UCSD-AML1 (cell line): ENCODE results near the gene HTR3C.
"Not testable (repeated sequence)": the region's sequence is repeated elsewhere in the genome, so short reads cannot be mapped to it uniquely, and the experiment has no call there.

Experiments used
- DNase-seq: peaks from one replicate; lab custom pipeline; 2025; ENCODE audit not compliant: unreplicated experiment; lab: John Stamatoyannopoulos, UW

The HTR3C gene

GRCh38 chr3:184052767-184053166 lies at the start of gene HTR3C:
Gene HTR3C (plus strand): TSS chr3:184053047. CDS start chr3:184053081, 34 bp downstream.
- no peak for DNase-seq

GRCh38 chr3:184003187-184003967 lies 49.5 kb upstream of the HTR3C start:
- no peak for DNase-seq

DNA sequence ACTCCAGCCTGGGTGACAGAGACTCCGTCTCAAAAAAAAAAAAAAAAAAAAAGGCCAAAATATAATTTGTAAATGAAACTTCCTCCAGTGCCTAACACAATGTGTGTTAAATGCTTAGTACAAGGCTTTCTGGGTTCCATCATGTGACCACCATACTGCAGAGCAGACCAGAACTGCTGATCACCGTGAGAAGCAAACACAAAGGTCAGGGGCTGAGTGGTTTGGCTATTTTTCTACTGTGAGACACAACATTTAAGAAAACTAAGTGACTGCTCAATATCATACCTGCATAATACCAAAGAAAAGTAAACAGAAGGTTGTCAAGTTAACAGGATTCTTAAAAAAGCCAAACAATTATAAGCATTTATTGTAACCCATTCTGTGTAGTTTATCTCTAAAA lies 48.4 kb upstream of the HTR3C start:
- no peak for DNase-seq

GRCh38 chr3:184005941-184006507 lies 46.8 kb upstream of the HTR3C start:
- peak; percentile 63 for DNase-seq

DNA sequence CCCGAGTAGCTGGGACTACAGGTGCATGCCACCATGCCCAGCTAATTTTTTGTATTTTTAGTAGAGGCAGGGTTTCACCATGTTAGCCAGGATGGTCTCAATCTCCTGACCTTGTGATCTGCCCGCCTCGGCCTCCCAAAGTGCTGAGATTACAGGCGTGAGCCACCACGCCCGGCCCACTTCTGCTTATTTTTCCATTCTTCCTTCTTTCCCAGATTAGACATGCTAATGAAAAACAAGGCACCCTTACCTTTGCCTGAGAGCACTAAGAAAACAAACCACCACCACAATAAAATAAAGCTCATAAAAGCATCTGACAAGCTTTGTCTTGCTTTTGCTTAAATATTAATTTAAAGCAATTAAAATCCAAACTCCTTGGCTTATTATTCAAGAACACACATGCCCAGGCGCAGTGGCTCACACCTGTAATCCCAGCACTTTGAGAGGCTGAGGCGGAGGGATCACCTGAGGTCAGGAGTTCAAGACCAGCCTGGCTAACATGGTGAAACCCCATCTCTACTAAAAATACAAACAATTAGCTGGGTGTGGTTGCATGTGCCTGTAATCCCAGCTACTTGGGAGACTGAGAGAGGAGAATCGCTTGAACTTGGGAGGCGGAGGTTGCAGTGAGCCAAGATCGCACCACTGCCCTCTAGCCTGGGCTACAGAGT lies 45.6 kb upstream of the HTR3C start:
- not testable (repeated sequence) for DNase-seq

DNA sequence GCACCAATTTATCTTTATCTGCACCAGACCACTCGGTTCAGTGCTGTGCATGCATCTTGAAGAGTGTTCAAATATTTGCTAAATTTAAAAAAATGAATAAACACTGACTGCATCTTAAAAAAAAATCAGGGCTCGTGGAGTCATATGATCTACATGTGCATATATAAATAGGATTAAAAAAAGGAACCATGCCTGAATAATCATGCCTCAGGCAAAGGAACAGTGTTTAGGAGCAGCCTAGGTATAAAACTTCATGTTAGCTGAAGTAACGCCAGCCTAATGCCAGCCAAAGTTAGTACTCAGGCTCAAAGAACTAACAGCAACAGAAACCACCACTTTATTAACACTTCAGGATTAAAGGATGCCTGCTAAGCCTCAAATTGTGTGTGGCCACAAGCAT lies 44.7 kb upstream of the HTR3C start:
- no peak for DNase-seq

DNA sequence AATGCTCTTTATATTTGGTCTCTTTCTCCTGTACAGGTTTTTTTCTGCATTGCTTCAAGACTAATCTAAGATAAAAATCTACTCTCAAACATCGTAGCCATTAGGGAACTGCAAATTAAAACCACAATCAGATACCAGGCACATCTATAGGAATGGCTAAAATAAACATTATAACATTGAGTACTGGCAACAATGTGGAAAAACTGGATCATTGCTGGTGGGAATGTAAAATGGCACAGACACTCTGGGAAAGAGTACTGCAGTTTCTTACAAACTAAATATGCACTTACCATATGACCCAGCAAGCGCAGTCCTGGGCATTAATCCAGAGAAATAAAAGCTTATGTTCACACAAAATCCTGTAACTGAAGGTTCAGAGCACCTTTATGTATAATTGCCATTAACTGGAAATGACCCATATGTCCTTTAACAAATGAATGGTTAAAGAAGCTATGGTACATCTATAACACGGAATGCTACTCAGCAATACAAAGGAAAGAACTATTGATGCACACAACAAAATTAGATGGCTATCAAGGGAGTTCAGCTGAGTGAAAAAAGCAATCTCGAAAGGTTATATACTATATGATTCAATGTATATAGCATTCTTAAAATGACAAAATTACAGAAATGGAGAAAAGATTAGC lies 41.5 kb upstream of the HTR3C start:
- no peak for DNase-seq

GRCh38 chr3:184011937-184012889 lies 40.6 kb upstream of the HTR3C start:
- no peak for DNase-seq

DNA sequence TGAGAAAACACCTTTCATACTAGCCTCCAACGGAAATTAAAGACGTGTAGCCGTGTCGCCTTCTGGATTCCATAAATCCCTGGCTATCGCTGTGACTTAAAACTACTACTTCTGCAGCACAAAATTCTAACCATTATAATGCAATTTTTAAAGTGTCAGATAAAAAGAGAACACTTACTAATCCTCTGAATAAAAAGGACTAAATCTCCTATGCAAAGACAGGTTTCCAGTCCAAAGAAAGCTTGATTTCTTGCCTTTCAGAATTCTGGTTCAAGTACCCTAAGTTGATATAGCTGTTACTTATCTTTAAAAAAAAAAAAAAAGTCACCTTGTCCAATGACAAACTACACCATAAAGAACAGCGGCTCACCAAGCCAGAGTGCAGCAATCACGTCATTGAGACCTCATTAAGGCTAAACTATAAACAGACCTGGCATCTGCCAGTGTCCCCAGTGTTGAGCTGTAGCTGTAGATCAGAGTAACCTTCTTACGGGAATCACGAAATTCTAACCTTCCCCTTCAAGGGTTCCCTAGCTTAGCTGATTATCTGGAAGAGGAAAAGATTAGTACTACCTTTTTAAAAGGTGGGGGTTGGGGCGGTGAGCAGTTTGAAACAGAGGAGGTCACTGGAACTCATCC lies 37.3 kb upstream of the HTR3C start:
- no peak for DNase-seq

DNA sequence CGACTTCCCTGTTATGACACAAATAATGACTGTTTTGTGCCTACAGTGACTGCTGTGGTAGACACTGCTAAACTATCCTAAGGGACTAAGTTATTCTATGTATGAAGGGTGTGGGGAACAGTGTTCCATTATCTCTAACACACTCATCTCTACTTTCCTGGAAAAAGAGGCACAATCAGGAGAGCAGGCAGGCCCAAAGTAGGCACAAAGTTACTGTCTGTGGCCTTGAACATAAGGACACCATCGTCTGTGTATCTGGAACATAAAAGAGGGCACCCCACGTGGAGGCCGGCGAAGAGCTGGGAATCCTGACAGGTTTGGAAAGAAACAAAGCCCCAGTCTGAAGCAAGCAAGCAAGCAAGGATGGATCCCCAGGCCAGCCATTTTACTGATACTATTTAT lies 36.7 kb upstream of the HTR3C start:
- DNase-seq, result no peak

DNA sequence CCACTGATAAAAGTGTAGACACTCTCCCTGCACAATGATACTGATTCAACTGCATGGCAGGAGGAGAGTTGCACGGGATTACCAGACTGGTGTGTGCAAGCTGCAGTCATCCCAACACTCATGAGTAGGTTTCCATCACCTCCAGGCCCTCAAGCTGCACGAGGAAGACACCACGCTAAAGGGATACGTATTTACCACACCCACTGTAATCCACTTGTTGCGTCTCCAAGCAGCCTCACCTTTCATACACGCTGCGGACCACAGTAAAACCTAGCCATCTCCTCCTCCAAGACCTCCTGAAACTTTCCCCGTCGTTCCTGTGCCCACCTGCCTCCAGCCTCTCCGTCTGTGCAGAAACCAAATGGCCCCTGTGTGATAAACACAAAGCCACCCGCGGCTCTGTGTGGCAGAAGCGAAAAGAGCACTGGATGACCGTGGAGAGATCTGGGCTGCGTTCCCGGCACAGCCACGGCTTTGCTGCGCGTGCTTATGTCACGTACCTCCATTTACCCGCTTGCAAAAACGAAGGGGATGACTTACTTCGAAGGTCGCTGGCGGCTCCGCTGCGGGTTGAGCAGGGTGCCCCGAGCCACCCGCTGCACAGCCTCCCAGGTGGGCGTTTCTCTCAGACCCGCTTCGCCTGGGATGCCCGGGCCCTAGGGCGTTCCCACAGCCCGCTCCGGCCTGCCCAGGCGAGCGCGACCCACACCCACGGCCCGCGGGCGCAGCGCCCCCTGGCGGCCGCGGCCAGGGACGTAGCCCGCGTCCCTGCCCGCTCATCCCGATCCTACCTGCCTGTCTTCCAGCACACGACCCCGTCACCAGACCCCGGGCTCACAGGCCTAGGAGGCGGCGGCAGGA lies 35.8 kb upstream of the HTR3C start:
- peak; percentile 69 for DNase-seq

DNA sequence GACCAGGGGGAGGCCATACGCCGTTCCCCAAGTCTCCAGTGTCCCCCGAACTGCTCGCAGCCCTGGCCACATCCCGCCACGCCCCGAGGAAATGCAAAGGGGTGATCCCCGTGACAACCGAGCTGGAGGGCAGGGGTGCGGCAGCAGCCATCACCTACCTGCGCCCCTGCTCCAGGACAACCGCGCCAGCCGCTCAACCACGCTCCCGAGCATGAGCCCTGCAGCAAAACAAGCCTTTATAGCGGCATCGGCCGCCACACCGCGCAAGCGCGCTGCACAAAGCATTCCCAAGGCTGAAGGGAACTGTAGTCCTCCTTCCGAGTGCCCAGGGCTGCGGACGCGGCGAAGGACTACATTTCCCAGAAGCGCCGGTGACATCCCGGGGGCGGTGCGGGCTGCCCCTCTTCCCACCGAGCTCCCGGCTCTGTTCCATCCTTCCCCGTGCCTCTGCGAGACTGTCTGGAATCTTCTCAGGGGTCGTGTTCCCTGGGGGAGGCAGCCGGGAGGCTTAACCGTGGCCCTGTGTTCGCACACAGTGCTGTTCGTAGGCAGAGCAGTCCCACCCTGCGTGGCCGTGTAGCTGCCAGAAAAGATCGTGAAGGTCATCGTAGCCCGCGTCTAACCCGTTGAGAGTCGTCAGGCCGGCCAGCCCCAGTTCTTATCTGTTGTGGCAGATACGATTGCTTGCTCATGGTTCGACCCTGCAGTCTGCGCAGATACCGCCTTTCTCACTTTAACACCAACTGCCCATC lies 35.0 kb upstream of the HTR3C start, which contains the start of gene ABCC5:
Gene ABCC5, minus strand, starts transcription at position 213 of the 752 bp plus-strand sequence. CDS start 3,492 bp downstream, outside the sequence.
- DNase-seq, result peak; percentile 90

DNA sequence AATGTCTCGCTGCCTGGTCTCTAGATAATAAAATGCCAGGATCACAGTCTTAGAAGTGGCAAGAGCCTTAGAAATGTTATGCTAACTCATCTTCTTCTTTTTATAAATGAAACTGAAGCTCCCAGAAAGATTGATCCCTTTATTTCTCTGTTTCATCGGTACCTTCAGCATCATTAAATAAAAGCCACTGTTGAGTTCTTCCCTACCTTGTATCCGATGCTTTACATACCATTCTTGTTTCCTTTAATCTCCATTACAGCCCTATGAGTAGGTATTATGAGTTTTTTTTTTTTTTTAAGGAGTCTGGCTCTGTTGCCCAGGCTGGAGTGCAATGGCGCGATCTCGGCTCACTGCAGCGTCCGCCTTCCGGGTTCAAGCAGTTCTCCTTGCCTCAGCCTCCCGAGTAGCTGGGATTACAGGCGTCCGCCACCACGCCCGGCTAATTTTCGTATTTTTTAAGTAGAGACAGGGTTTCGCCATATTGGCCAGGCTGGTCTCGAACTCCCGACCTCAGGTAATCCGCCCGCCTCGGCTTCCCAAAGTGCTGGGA lies 34.3 kb upstream of the HTR3C start:
- DNase-seq, result no peak

GRCh38 chr3:184022323-184022722 lies 30.5 kb upstream of the HTR3C start:
- DNase-seq, result no peak

DNA sequence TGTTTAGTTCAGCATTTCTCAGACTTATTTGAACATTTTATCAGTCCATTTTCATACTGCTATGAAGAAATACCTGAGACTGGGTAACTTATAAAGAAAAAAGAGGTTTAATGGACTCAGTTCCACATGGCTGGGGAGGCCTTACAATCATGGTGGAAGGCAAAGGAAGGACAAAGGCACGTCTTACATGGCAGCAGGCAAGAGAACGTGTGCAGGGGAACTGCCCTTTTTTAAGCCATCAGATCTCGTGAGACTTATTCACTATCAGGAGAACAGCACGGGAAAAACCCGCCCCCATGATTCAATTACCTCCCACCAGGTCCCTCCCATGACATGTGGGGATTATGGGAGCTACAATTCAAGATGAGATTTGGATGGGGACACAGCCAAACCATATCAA lies 27.6 kb upstream of the HTR3C start:
- not testable (repeated sequence) for DNase-seq

DNA sequence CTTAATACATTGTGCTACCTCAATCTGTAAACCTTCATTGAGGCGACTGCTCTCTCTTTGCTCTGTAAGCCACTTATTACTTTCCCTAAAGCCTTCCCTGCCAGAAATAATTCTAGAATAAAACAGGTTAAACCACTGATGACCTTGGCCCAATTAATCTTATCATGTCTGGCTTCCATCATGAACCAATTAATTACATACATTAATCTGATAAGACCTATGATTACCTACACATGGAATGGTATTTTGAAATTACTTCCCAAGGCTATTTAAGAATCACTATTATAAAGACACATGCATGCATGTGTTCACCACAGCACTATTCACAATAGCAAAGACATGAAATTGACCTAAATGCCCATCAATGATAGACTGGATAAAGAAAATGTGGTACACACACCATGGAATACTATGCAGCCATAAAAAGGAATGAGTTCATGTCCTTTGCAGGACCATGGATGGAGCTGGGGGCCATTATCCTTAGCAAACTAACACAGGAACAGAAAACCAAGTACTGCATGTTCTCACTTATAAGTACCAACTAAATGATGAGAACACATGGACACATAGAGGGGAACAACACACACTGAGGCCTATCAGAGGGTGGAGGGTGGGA lies 24.5 kb upstream of the HTR3C start:
- not testable (repeated sequence) for DNase-seq

DNA sequence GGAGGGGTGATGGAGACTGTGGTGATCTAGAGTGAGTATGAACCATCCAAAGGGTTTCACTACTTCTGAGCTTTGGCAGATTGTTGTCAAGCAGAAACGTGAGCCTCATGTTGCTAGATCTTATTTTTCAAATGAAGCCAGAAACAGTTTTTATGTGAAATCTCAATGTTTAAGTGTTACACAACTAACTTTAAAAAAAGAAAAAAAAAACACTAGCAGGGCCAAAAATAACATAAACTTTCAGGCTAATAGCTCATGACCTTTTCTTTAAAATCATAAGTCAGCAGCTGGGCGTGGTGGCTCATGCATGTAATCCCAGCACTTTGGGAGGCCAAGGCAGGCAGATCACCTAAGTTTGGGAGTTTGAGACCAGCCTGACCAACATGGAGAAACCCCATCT lies 23.4 kb upstream of the HTR3C start:
- no peak for DNase-seq

- no peak for DNase-seq
Observed at GRCh38 chr3:184030536-184030935, 22.3 kb upstream of the HTR3C start.
